HG03025 (cell line): ENCODE results near the gene SIGLECL1.

Experiments used
- ATAC-seq: cut with Tn5 transposase; IDR thresholded peaks from one replicate; pipeline ENCODE4 v1.9.1; 2021; ENCODE audit warnings: mild to moderate bottlenecking, moderate library complexity; ENCODE audit not compliant: unreplicated experiment, low FRiP score

SIGLECL1 gene

GRCh38 chr19:51252306-51253079, 1.6 kb downstream of the SIGLECL1 start:
- ATAC-seq = no peak

GRCh38 chr19:51253088-51253806, 2.4 kb downstream of the SIGLECL1 start:
- ATAC-seq = no peak

GRCh38 chr19:51256155-51256625, 5.3 kb downstream of the SIGLECL1 start:
- no peak for ATAC-seq

GRCh38 chr19:51257471-51257870, 6.6 kb downstream of the SIGLECL1 start:
- no peak for ATAC-seq

- no peak for ATAC-seq
Observed at GRCh38 chr19:51258165-51259160, 7.6 kb downstream of the SIGLECL1 start.

GRCh38 chr19:51259348-51260245, 8.7 kb downstream of the SIGLECL1 start:
- no peak for ATAC-seq

- ATAC-seq = no peak
Observed at GRCh38 chr19:51263808-51264207, 12.9 kb downstream of the SIGLECL1 start.

GRCh38 chr19:51271067-51271466, 20.2 kb downstream of the SIGLECL1 start:
- ATAC-seq = no peak

GRCh38 chr19:51272183-51272810, 21.4 kb downstream of the SIGLECL1 start:
- no peak for ATAC-seq

- no peak for ATAC-seq
Observed at GRCh38 chr19:51274049-51274770, 23.3 kb downstream of the SIGLECL1 start.

- ATAC-seq = no peak
Observed at GRCh38 chr19:51277112-51277511, 26.2 kb downstream of the SIGLECL1 start.

- no peak for ATAC-seq
Observed at GRCh38 chr19:51282335-51282734, 31.5 kb downstream of the SIGLECL1 start.

GRCh38 chr19:51285682-51286081, 34.8 kb downstream of the SIGLECL1 start:
- ATAC-seq = no peak

GRCh38 chr19:51289635-51290034, 38.8 kb downstream of the SIGLECL1 start:
- ATAC-seq = no peak

- no peak for ATAC-seq
Observed at GRCh38 chr19:51292971-51293370, 42.1 kb downstream of the SIGLECL1 start.

- ATAC-seq = no peak
Observed at GRCh38 chr19:51293571-51294210, 42.8 kb downstream of the SIGLECL1 start.

GRCh38 chr19:51294211-51294976, 43.5 kb downstream of the SIGLECL1 start:
- no peak for ATAC-seq
